ENCODE results near the gene NEURL3. TPM values are rescaled to one million over a fixed set of nuclear protein-coding genes. Genes with fewer than 3 reads are reported as not detected.
"Not testable (repeated sequence)": the region's sequence is repeated elsewhere in the genome, so short reads cannot be mapped to it uniquely, and the experiment has no call there.

Gene NEURL3, protein sequence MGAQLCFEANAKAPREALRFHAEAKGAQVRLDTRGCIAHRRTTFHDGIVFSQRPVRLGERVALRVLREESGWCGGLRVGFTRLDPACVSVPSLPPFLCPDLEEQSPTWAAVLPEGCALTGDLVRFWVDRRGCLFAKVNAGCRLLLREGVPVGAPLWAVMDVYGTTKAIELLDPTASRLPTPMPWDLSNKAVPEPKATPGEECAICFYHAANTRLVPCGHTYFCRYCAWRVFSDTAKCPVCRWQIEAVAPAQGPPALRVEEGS
- not detected for total RNA-seq

DNA sequence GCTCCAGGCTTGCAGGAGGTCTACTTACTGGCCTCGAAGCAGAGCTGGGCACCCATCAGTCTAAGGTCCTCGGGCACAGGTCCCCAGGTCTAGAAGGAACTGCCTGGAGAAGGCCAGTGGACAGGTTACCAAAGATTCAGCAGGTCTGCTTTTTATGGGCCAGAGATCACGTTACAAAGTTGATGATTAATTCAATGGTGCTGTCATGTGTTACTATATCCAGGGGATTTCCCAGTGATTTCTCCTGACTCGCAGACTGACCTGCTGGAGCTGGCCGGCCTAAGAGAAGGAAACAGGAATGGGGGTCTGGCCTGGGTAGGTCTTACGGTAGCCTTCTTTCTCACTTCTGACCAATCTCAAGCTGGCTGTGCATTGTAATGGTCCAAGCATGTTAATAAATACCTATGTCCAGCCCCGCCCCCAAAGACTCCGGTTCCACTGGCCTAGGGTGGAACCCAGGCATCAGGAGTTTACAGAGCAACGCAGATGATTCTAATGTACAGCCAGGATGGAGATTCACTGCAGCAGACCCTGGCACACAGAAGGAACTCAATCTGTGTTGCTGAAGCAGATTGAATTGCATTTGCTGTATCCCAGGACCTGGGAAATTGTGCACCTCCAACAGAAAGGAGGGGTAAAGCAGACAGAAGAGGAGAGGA lies at the start of gene NEURL3:
Gene NEURL3 (minus strand): TSS at position 127 of the 659 bp plus-strand sequence. CDS start 71 bp downstream, at position 56.
- no peak for ATAC-seq

DNA sequence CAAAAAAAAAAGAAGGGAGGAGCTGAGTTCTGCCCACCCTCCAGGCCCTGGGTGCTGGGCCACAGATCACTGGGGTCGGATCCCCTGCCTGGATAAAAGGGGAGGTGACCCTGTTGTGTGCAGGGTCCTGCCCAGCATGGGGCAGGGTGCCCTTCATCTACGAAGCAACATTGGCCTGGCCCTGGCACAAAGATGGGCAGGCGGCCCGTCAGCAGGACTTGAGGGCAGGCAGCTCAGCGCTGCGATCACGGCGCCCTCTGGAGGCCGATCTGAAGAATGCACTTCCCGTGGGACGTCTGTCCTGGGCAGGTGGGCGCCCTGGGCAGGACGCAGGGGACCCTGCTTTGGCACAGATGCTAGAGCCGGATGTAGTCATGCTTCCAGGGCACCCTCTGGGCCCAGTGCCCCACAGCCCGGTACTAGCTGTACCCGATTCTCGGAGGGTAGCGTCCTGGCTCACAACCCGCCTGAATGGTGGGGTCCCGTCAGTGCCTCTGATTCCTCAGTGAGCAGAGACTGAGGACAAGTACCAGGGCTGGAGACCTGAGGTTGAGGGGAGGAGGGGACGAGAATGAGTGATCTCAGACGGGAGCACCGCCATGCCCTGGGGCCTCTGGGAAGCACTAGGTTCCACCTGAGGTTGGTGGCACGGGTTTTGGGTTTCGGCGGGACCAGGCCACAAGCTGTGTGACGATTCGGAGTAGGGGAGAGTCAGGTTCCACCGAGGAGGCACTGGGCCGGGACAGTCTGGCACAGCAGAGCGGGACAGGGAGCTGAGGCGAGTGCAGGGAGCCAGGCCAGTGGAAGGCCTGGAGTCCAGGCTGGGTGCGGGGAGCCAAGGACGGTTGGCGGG lies 49.4 kb upstream of the NEURL3 start:
- peak; percentile 28 for ATAC-seq

DNA sequence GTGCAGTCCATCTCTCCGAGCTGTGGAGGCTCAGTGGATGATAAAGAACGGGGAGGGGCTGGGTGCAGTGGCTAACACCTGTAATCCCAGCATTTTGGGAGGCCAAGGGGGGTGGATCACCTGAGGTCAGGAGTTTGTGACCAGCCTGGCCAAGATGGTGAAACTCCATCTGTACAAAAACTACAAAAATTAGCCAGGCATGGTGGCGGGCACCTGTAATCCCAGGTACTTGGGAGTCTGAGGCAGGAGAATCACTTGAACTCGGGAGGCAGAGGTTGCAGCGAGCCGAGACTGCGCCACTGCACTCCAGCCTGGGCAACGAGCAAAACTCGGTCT lies 48.8 kb upstream of the NEURL3 start:
- ATAC-seq = not testable (repeated sequence)

DNA sequence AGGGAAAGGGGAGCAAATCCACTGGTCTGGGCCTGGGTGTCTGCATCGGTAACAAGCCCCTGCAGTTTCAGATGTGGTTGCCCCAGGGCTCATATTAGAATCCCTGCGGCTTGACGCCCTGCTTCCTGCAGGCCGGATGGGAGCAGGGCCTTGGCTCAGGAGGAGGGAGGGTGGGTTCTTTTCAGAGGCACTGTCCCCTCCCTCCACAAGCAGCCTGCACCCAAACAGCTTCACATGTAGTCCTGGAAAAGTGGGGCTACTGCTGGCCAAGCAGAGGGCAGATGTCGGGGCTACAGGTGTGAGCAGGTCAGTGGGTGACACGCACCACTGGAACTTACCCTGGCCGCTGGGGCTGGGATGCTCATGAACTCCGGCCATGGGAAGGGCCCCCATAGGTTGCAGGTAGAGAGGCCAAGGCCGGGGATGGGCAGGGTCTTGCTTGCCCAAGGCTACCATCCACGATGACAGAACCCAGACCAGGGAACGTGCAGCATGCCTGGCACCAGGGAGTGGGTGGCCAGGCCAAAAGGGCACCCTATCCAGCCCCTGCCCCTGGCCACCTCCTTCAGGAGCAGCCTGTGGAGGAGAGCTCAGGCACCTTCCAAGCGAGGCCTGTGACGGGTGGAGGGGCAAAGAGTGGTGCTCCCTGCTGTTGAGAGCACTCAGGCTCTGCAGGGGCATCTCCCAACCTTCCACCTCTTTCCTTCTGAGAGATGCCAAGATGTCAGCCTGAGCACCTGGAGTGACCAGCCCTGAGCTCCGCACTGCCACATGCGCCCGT lies 48.2 kb upstream of the NEURL3 start:
- ATAC-seq = no peak

DNA sequence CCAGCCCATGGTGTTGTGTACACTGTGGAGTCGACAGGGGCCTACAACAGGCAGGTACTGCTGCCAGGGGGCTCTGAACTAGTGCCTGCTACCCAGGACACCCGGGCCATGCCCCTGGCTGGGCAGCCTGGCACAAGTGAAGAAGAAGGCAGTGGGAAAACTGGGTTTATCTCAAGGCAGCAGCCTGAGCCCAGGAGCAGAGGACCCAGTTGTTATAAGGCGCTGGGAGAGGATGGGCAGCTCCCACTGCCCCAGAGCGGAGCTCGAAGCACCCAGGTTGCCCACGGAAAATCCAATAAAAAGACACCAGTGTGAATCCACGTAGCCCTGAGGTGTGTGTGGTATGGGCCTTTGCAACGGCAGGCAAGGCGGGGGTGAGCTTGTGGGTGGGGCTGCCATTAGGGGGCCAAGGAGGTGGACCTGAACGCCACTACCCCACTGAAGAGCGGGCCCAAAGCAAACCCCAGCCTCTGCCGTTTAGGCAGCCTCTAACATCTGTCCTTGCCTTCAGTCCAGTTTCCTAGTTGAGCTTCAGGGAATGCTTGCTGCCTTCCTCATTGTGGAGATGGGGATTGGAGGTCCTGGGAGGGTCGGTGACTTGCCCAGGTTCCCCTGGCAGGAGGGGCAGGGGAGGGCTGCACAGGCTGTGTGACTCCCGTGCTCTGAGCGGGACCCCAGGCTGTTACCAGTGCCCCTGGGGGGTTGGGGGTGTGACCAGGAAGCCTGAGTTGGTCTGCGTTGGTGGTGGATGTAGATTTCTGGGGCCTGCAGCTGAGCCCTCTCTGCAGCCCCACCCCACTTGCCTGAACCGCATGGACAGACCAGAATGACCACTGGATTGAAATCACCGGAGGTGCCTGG lies 47.4 kb upstream of the NEURL3 start:
- ATAC-seq = no peak

DNA sequence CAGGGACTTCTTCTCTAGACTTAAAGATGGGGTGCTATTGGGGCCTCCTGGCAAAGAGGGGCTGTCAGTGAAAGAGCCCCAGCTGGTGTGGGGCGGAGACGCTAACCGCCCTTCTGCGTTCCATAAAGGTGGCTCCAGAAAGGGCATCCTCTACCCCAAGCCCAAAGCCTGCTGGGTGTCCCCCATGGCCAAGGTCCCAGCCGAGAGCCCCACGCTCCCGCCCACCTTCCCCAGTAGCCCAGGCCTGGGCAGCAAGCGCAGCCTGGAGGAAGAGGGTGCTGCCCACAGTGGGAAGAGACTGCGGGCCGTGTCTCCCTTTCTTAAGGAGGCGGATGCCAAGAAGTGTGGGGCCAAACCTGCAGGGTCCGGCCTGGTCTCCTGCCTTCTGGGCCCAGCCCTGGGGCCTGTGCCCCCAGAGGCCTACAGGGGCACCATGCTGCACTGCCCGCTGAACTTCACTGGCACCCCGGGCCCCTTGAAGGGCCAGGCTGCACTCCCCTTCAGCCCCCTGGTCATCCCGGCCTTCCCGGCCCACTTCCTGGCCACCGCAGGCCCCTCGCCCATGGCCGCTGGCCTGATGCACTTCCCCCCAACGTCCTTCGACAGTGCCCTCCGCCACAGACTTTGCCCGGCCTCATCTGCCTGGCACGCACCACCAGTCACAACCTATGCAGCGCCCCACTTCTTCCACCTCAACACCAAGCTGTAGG lies 46.6 kb upstream of the NEURL3 start:
- no peak for ATAC-seq

DNA sequence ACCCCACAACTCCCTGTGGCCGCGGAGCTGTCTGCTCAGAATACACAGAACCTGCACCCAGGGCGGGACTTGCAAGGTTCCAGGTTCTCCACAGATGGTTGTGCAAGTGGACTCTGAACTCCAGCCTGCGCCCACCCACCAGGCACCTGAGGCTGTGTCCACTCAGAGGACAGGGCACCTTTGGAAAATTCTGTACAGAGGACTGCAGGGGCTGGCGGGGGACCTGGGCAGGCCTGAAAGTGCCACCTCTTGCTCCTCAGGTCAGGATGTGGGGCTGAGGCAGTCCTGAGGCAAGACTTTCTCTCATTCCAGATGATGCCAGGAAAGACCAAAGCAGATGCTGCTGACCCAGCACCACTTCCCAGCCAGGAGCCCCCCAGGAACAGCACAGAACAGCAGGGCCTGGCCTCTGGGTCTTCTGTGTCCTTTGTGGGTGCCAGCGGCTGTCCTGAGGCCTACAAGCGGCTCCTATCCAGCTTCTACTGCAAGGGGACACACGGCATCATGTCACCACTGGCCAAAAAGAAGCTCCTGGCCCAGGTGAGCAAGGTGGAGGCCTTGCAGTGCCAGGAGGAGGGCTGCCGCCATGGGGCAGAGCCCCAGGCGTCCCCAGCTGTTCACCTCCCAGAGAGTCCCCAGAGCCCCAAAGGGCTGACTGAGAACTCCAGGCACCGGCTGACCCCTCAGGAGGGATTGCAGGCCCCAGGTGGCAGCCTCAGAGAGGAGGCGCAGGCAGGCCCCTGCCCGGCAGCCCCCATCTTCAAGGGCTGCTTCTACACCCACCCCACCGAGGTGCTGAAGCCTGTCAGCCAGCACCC lies 45.8 kb upstream of the NEURL3 start:
- ATAC-seq = no peak

DNA sequence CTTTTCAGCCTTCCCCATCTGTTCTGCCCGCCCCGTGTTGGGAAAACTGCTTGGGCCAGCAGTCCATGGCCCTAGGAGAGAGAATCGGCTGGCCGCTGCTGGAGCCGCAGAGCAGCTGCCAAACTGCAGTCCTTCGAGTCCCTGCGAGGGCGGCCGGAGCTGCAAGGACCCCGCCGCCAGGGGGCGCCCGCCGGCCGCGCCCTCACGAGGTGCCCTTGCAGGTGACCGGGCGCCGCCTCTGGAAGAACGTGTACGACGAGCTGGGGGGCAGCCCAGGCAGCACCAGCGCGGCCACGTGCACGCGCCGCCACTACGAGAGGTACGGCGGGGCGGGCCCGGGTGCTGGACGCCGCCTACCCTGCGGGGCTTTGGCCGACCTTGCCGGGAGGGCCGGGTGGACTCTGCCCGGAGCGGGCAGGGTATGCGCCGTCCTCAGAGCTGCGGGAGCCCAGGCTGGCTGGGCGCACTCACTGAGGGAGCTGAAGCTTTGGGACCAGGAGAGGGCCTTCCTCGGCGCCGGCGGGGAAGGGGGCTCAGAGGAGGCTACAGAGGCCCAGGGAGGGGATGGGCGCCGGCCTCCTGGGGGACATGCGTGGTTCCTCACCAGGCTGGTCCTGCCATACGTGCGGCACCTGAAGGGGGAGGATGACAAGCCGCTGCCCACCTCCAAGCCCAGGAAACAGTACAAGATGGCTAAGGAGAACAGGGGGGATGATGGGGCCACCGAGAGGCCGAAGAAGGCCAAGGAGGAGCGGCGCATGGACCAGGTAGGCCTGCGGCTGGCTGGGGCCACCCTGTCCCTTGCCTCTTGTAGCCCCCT lies 45.0 kb upstream of the NEURL3 start:
- ATAC-seq = peak; percentile 58

DNA sequence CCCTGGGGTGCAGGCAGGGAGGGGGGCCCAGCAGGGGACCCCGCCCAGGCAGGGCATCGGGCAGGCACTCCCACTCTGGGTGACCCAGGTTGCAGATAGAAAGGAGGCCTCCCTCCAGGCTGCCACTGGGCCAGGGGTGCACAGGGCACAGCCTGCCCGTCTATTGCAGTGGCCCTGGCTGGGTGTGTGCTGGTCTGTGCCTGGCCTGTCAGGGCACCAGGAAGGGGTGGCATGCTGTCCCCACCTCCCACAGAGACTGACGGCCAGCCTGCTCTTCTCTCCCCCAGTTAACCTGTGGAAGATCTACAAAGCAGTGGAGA lies 44.3 kb upstream of the NEURL3 start:
- ATAC-seq = no peak

DNA sequence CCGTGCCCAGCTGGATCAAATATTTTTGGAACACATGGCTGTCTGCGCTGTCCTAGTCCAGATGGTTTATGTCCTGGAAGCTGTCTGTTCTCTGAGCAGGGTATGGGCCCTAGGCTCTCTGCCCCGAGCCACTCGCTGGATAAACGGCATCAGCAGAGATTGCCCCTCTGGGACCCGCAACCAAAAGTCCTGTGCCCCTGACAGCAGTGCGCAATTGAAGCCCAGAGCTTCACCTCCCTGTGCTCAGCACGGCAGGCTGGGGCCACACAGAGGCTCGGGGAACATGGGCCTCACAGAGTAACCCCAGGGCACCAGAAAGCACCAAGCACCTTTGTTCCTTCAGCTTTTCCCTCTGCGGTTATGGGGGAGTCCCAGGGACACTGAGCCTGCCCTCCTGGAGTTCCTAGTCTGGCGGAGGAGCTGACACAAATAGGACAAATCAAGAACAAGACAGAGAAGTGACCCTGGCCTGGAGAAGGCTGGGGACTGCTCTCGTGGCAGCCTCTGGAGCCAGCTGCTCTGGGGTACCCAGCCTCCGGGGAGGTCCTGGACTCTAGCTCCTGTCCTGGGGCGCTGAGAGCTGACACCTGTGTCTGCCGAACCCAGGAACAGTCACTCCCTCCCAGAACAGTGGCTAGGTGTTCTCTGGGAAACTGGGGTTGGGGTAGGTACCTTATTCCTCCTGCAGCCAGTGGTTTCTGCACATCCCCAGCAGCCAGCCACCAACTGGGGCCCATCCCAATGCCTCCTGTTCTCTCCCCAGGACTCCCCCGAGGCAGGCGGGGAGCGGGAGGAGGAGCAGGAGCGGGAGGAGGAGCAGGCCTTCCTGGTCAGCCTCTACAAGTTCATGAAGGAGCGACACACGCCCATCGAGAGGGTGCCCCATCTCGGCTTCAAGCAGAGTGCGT lies 43.7 kb upstream of the NEURL3 start:
- no peak for ATAC-seq

DNA sequence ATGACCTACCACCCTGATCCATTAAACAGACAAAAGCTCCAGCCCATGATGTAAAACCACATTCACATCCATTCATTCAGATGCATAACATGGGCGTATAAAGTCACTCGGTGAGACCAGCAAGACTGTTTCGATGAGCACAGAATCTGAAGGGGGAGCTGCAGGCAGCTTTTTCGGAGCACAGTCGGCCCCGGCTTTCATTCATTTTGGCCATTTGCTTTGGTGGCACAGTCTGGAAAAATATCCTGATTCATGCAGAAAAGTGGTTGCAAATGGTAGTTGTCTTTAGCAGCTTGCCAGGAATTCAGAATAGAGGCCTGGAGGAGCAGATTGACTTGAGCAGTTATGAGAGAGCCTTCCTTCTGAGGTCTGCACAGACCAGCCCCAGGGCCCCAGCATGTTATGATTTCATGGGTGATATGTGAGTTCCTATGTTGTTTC lies 42.6 kb upstream of the NEURL3 start:
- ATAC-seq = no peak

DNA sequence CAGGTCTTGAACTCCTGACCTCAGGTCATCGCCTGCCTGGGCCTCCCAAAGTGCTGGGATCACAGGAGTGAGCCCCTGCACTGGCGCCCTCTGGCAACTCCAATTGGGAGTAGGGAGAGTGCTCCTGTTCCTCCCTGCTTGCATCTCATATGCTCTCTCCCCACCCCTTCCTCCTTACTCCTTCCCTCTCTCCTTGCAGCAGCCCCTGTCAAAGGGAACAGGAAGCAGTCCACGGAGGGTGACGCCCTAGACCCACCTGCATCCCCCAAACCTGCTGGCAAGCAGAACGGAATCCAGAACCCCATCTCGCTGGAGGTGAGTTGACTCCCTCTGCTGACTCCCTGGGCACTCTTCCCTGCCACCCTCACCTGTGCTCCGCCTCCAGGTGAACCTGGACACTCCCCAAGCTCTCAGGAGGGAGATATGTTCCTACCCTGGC lies 42.1 kb upstream of the NEURL3 start:
- ATAC-seq = no peak

DNA sequence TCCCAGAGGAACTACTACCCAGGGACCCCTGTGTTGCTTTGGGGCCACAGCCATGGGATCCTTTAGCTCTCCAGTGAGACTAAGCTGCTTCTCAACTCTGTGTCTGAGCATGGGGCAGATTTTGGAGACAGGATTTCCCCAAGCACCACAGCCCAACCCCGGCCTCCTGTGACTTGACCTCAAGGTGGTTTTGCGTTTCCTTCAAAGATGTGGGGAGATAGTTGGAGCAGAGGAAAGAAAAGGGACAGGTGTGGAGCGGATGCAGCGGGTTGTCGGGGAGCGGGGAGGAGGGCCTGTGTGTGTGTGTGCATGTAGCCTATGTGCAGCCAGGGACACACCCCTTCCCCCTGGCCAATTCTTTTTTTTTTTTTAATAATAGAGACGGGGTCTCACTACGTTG lies 41.6 kb upstream of the NEURL3 start:
- ATAC-seq = no peak

DNA sequence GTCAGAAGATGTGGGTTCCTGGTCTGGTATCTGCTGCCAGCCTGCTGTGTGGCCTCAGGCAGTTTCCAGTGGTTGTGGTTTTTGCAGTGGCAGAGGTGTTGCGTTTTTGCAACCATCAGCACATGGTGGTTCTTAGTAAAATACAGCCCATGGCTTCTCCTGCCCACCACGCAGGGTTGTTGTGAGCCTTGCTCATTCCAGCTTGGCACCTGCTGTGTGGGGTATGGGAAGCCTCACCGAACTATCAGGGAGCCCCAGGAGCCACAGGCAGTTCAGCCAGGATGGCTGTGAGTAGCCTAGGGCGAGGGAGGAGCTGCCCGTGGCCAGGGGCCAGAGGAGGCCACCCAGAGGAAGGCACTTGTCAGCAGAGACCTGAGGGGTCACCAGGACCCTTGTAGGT lies 41.2 kb upstream of the NEURL3 start:
- ATAC-seq = no peak

DNA sequence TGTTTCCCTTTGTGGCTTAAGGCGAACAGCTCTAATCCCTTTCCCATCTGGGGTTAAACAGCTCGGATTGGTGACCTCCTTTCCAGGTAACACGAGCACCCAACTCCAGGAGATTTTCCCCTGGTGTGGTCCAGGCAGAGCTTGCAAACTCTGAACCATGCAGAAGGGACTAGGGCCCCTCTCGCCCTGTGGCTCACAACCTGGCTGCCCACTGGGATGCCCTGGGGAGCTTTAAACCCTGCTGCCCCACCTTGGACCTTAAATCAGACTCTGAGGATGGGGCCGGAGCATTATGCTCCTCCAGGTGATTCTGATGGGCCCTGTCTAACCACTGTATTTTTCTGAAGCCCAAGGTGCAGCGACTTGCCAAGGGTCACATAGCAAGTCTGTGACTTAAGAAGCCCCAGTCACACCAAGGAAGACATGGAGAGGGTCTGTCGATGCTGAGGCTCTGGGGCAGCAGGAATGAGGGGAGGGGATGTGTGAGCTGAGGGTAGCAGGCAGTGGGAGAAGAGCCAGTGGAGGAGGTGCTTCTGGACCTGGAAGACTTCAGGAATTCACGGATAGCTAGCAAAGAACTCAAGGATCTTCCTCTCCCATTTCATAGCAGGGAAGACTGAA lies 37.3 kb upstream of the NEURL3 start:
- no peak for ATAC-seq

DNA sequence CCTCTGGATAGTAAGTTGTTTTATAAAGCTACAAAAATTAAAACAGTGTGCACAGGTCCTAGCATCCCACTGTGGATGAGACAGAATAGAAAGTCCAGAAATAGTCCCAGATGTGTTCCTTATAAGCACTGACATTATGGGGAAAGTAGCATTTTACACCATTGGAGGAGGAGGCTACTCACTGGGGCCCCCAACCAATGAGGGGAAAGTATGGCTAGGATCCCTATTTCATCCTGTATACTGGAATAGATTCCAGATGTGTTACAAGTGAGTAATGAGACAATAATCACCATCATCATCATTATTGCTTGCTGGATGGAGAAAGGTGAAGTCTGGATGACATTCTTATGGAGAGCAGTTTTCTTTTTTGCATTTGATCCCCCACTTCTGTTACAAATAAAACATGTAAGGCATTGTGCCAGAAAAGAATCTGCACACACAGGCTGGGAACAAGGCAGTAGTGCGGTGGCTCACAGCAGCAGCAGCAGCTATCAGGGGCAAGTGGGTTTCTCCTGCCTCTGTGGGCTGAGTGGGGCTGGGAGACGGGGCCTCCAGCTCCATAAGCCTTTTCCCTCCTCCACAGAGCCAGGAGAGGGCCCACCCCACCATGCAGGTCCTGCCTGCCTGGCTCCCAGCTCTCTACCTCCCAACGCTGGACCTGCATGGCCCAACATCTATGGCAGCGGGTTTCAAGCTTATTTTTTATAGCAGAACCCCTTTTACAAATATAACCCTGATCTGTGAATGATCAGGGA lies 36.4 kb upstream of the NEURL3 start:
- ATAC-seq = no peak

DNA sequence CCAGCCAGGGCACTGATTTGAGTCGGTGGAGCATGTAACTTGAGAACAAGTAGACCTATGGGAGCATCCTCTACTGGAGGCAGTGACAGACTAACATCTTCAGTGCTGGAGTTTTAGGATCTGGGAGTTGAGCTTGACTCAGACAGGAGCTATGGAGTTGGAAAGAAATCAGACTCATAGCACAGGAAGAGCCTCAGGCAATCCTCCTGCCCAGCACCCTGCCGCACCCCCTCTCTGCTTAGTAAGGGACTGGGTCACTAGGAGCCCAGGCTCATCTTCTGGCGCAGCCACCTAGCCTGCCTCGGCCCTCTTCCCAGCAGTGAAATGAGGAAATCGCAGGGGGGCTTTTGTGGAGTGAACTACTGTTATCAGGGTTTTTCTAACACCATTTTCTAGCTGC lies 35.0 kb upstream of the NEURL3 start:
- ATAC-seq = no peak
